HG02678 (cell line): ENCODE data around the gene CD84.
"Not testable (repeated sequence)": the region's sequence is repeated elsewhere in the genome, so short reads cannot be mapped to it uniquely, and the experiment has no call there.

Source experiments
- ATAC-seq: cut with Tn5 transposase; IDR thresholded peaks from one replicate; pipeline ENCODE4 v1.9.1; 2021; ENCODE audit warnings: mild to moderate bottlenecking, moderate library complexity; ENCODE audit not compliant: unreplicated experiment

CD84 gene

GRCh38 chr1:160575112-160575664 is 4.1 kb downstream of the CD84 start:
- ATAC-seq, result no peak

- ATAC-seq, result no peak
These were observed 8.5 kb downstream of the CD84 start for GRCh38 chr1:160570840-160571239.

- ATAC-seq, result no peak
These were observed 9.5 kb downstream of the CD84 start for GRCh38 chr1:160569806-160570205.

- peak; percentile 55 for ATAC-seq
These were observed 11.2 kb downstream of the CD84 start for GRCh38 chr1:160567858-160568682.

- no peak for ATAC-seq
These were observed 12.0 kb downstream of the CD84 start for GRCh38 chr1:160567341-160567740.

GRCh38 chr1:160565564-160565963 is 13.7 kb downstream of the CD84 start:
- ATAC-seq, result no peak

- not testable (repeated sequence) for ATAC-seq
These were observed 16.1 kb downstream of the CD84 start for GRCh38 chr1:160563230-160563629.

- ATAC-seq, result not testable (repeated sequence)
These were observed 16.6 kb downstream of the CD84 start for GRCh38 chr1:160562745-160563144.

GRCh38 chr1:160560806-160561205 is 18.5 kb downstream of the CD84 start:
- no peak for ATAC-seq

GRCh38 chr1:160560045-160560705 is 19.1 kb downstream of the CD84 start:
- no peak for ATAC-seq

GRCh38 chr1:160559437-160559836 is 19.9 kb downstream of the CD84 start:
- ATAC-seq, result not testable (repeated sequence)

GRCh38 chr1:160558660-160559380 is 20.5 kb downstream of the CD84 start:
- no peak for ATAC-seq

GRCh38 chr1:160553778-160554177 is 25.5 kb downstream of the CD84 start:
- ATAC-seq, result no peak

- ATAC-seq, result no peak
These were observed 26.9 kb downstream of the CD84 start for GRCh38 chr1:160552425-160552824.

GRCh38 chr1:160550572-160551034 is 28.7 kb downstream of the CD84 start:
- ATAC-seq, result no peak

GRCh38 chr1:160549665-160550006 is 29.7 kb downstream of the CD84 start:
- ATAC-seq, result no peak

- peak; percentile 57 for ATAC-seq
These were observed 30.2 kb downstream of the CD84 start for GRCh38 chr1:160548960-160549664.

GRCh38 chr1:160548183-160548582 is 31.1 kb downstream of the CD84 start:
- ATAC-seq, result peak; percentile 42

- no peak for ATAC-seq
These were observed 31.9 kb downstream of the CD84 start for GRCh38 chr1:160547422-160547821.

GRCh38 chr1:160546942-160547341 is 32.4 kb downstream of the CD84 start:
- no peak for ATAC-seq

- ATAC-seq, result no peak
These were observed 34.6 kb downstream of the CD84 start for GRCh38 chr1:160544647-160545046.
